Erythroblast (primary cell): ENCODE measurements around the gene GNB4.

Experiments
- DNase-seq, 2 experiments: peaks; one replicate each; lab custom pipeline; 2025; lab: John Stamatoyannopoulos, UW
- GATA1 ChIP-seq: IDR thresholded peaks from 2 replicates; pipeline ENCODE4 v1.6.1; 2011; ENCODE audit warnings: low read depth, mild to moderate bottlenecking, control low read depth, low read length, moderate library complexity
- POLR2A ChIP-seq: IDR thresholded peaks from 2 replicates; pipeline ENCODE4 v1.6.1; 2011; ENCODE audit warnings: mild to moderate bottlenecking, low read length

Gene GNB4

DNA sequence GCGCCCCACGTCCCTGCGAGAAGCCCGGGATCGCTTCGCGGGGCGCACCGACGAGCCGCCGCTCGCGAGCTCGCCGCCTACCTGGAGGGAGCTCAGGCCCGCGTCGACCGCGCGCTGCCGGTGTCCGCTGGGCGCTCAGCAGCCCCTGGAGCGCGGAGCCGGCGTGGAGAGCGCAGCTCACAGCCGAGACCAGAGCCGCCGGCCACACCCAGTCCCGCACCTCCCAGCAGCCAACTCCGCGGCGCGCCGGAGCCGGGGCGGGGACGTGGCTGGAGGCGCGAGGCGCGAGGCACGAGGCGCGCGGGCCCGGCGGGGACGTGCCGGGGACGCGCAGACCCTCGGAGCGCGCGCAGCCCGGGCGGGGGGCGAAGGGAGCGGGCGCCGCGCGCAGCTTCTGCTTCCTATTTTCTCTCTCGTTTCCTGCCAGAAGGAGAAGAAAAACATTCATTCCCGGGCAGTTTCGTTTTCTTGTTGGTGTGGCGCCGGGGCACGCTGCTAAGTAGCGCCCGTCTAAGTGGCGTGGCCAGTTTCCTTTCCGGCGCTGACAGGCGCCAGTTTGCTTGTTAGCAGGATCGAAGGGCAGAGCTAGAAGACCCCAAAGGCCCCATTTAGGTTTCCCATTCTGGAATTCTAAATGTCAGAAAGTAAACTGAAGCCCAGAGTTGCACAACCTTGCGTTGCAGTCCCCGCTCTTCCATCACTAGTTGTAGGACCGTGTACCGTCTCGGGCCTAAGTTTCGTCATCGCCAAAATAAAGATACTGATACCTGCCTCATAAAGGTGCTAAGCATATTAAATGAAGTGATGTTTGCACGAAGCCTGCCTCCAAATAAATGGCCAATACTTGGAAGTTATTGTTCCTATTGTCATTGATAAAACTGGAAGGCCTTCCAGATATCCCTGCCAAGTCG, at the start of gene GNB4:
Gene GNB4, minus strand, starts transcription at position 206 of the 911 bp plus-strand sequence. CDS start 25,270 bp downstream, outside the sequence.
- TF ChIP-seq POLR2A (peak; percentile 48), GATA1 (no peak)
- DNase-seq: peak; percentile 91

DNA sequence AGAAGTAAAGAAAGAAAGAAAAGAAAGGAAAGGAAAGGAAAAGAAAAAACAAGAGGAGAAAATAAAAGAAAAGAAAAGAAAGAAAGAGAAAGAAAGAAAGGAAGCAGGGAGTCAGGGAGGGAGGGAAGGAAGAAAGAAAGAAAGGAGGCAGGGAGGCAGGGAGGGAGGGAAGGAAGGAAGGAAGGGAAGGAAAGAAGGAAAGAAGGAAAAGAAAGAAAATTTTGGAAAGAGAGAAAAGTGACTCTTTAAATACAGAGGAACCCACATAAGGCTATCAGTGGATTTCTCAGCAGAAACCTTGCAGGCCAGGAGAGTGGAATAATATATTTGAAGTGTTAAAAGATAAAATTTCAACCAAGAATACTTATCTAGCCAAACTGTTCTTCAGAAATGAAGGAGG, 44.2 kb upstream of the GNB4 start:
- TF ChIP-seq POLR2A: no peak
- DNase-seq: no peak

DNA sequence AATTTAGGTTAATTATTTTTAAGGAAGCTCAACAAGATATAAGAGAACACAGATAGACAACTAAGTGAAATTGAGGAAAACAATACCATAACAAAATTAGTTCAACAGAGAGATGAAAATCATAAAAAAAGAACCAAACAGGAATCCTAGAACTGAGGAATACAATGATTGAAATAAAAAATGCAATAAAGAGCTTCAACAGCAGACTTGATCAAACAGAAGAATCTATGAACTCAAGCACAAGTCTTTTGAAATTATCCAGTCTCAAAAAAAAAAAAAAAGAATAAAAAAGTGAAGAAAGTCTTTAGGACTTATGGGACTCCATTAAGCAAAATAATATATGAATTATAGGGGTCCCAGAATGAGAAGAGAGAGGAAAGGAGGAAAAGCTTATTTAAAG, 42.0 kb upstream of the GNB4 start:
- TF ChIP-seq GATA1: no peak
- TF ChIP-seq POLR2A: no peak
- no peak for DNase-seq

DNA sequence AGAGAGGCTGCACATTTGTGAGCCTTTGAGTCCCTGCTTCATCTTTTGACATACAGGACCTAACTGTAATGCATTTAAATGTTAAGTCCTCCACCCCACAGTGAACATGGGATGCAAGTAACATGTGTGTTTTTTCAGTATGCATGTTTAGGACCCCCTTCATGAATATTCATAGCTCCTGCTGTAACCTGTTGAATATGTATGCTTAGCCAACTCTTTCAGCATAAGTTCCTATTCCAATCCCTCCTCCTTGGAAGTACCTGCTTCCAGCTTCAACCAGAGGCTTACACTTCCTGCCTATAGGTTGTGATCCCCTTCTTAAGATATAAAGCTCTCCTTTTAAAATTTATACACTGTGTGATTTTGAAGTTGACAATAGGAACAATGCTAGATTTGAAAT, 36.9 kb upstream of the GNB4 start:
- DNase-seq: no peak
- no peak for TF ChIP-seq POLR2A
- TF ChIP-seq GATA1: no peak

DNA sequence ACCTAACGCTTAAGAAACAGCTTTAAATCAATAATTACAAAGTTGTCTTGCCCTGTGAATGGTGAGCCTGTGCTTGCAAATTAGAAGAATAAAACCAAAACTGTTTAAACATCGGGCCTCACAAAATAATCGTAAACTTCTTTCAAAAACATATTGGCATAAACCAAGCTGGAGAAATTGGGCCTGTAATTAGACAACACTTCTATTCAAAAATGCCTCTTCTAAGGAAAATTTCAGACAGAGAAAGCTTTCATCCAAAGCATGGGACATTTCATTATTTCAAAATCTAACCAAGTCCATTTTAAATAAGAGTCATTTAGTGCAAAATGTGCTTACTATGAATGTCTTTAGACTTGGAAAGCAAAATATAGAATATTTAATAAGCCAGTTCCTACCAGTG, 35.5 kb upstream of the GNB4 start:
- TF ChIP-seq POLR2A (no peak), GATA1 (no peak)

DNA sequence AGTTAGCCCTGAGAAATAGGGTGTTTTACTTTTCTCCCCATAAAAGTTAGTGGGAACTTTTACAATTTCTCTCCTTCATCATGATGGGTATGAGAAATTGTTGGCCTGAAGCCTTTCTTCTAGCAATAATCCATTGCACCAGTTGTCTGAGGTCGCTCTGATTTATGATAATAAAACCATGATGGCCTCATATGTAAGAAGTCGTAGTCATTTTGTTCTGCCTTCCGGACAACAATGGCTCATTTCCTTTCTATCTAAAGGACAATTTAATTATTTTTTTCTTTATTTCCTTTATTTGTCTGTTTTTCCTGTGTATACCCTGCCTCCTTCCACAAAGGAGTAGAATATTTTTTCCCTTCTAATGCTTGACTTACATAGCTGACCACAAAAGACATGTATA, 31.6 kb upstream of the GNB4 start:
- DNase-seq: no peak
- no peak for TF ChIP-seq GATA1
- TF ChIP-seq POLR2A: no peak

More for the DNA sequence above, 35.5 kb upstream of the GNB4 start:
- DNase-seq: no peak

DNA sequence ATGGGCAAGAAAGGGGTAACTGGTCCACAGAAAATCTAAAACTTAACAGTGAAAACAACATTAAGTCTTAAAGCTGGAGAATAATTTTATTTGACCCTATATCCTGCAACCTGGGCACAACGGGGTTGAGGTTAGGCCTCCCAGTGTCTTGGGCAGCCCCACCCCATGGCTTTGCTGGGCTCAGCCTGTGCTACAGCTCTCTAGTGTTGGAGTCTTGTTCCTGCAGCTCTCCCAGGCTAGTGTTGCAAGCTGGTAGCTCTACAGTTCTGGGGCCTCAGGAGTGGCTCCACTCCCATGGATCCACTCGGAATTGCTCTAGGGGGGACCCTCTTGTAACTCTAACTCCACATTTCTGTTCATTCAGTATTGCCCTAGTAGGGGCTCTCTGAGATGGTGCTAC, 24.9 kb upstream of the GNB4 start:
- TF ChIP-seq GATA1 (no peak), POLR2A (no peak)
- no peak for DNase-seq

DNA sequence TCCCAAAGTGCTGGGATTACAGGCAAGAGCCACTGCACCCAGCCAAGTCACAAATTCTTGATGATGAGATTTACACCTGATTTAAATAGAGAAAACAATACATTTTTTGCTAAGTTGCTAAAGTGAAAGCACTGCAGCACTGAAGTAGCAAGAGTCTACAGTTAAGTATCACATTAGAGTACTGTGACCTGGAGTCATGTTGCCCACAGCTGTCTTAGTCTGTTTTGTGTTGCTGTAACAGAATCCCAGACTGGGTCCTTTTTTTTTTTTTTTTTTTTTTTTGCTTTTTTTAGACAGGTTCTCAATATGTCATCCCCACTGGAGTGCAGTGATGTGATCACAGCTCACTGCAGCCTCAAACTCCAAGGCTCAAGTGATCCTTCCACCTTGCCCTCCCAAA, 23.2 kb upstream of the GNB4 start:
- no peak for DNase-seq
- TF ChIP-seq GATA1 (no peak), POLR2A (no peak)

DNA sequence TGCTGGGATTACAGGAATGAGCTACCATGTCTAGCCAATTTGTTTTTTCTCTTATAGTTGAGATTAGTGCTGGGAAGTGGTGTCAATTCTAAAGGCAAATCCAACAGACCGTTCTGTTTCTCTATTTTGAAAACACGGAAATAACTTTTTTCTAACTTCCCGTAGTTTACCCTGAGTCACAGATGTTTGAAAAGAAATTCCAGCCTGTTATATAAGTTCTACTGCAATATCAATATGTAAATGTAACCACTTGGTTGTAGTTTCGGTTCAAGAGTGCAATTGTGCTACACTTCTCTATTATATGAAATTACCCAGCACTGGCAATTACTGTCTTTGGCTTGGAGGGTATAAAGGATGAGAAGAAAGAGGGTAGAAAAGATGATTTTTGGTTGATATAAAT, 22.3 kb upstream of the GNB4 start:
- no peak for DNase-seq
- TF ChIP-seq GATA1: no peak
- TF ChIP-seq POLR2A: no peak

DNA sequence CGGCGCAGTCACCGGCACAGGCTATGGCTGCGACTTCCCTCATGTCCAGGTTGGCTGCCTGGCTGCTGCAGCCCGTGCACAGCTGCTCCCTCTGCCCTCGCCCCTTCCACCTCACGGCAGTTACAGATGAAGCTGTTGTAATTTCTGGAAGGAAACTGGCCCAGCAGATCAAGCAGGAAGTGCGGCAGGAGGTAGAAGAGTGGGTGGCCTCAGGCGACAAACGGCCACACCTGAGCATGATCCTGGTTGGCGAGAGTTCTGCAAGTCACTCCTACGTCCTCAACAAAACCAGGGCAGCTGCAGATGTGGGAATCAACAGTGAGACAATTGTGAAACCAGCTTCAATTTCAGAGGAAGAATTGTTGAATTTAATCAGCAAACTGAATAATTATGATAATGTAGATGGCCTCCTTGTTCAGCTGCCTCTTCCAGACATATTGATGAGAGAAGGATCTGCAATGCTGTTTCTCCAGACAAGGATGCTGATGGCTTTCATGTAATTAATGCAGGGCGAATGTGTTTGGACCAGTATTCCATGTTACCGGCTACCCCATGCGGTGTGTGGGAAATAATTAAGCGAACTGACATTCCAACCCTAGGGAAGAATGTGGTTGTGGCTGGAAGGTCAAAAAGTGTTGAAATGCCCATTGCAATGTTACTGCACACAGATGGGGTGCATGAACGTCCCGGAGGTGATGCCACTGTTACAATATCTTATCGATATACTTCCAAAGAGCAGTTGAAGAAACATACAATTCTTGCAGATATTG, 13.2 kb upstream of the GNB4 start:
- TF ChIP-seq POLR2A (no peak), GATA1 (no peak)

DNA sequence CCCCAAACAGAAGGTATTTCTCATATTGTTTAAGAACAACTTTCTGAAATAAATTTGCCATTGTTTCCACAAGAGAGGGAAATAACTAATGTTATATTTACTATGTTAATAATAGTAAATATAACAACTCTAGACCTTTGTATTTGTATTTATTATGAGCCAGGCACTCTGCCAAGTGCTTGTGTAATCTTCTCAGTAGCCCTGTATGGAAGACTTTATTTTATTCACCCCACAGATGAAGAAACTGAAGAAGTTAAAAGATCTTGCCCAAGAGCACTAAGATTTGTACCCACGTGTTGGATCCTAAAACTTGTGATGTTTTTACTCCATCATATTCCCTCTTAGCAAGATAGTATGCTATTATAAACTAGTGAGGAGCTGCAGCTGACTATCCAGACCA, 12.0 kb upstream of the GNB4 start:
- DNase-seq: no peak
- no peak for TF ChIP-seq GATA1

More for the DNA sequence above, 13.2 kb upstream of the GNB4 start:
- no peak for DNase-seq

DNA sequence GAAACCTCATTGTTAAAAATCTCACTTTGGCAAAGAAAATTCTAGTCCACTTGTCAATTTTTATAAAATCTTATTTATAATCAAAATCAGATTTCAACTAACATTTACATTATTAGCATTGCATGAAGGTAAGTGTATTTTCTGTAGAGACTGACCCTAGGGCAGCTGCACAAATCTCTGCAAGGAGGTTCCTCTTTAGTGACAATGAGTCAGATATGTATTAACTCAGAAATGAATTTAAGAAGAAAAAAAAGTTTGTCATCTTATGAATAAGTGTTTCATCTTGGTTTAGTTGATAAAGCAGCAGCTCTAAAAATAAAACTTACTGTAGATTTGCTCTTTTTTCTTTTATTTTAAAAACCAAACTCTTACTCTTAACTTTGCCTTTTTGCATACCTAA, 9.0 kb upstream of the GNB4 start:
- DNase-seq: no peak
- no peak for TF ChIP-seq POLR2A
- no peak for TF ChIP-seq GATA1

DNA sequence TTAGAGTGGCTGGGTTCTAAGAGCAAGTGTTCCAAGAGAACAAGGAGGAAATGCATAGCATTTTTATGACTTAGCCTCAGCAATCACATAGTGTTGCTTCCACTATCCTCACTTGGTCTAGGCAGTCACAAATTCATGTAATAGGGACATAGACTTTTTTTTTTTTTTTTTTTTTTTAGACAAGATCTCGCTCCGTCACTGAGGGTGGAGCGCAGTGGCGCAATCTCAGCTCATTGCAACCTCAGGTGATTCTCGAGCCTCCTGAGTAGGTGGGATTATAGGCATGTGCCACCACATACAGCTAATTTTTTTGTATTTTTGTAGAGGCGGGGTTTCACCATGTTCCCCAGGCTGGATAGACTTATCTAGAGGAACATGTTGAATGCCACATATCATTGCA, 4.7 kb upstream of the GNB4 start:
- DNase-seq: peak; percentile 10 to 43
- TF ChIP-seq GATA1: no peak
- no peak for TF ChIP-seq POLR2A

DNA sequence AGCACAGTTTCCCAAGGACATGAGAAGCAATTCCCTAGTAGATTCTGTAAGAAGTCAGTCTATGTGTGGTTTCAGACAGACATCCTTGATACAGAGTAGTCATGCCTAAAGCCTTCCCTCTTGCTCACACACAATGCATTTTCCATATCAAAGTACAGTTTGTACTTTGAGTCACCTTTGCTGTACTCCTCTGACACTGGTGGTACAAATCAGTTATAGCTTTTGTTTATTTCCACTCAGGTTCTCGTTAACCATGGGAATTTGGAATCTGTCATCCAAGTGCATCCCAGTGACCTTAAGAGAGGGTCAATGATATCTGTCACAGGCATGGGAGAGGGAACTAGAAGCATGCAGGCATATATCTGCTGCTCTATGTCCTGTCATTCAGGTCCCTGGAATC, 3.6 kb upstream of the GNB4 start:
- no peak for DNase-seq
- TF ChIP-seq POLR2A: no peak
- TF ChIP-seq GATA1: no peak

DNA sequence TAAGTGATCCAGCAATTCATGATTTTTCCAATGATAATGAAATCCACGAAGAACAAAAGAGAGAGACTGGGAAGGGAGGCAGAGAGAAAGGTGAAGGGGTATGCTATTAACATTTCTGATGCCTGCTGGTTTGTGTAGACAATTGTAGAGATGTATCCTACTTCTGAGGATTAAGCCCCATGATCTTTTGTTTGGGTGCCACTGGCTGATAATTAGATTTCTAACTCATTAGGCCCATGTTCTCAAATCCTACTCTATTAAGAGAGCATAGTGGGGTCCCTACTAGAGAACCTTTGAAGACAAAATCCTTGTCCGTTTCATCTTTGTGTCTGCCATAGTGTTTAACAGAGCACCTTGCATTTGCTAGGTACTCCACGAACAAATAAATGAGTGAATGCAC, 2.7 kb upstream of the GNB4 start:
- no peak for DNase-seq
- TF ChIP-seq GATA1 (no peak), POLR2A (no peak)
